MM.1S (cell line): Measurements from ENCODE around the gene CLNK.

ENCODE experiments used
- DNase-seq: peaks from one replicate; pipeline ENCODE4 v3.0.0-alpha.2; 2015
- H2AFZ ChIP-seq: fragments of 300-600 bp; sonication (generic); 2 replicates; pipeline ENCODE4 v1.6.0; 2016; ENCODE audit warnings: antibody characterized with exemption, low read length
- H3F3A ChIP-seq: fragments of 300-600 bp; sonication (generic); 2 replicates; pipeline ENCODE4 v1.6.1; 2016; ENCODE audit warnings: mild to moderate bottlenecking, antibody characterized with exemption, low read length, moderate library complexity, mixed read lengths; ENCODE audit not compliant: insufficient read depth
- H3K27ac ChIP-seq: fragments of 300-600 bp; sonication (generic); 2 replicates; pipeline ENCODE4 v1.5.1; 2016; ENCODE audit warnings: mild to moderate bottlenecking, low read length
- H3K27me3 ChIP-seq: fragments of 300-600 bp; sonication (generic); replicated peaks from 2 replicates; pipeline ENCODE4 v1.6.0; 2016; ENCODE audit warnings: low read length; ENCODE audit not compliant: insufficient read depth
- H3K36me3 ChIP-seq: fragments of 300-600 bp; sonication (generic); replicated peaks from 2 replicates; pipeline ENCODE4 v1.6.1; 2016; ENCODE audit warnings: mild to moderate bottlenecking, low read length, mixed read lengths; ENCODE audit not compliant: insufficient read depth
- H3K4me1 ChIP-seq: fragments of 300-600 bp; sonication (generic); 2 replicates; pipeline ENCODE4 v1.6.1; 2016; ENCODE audit warnings: low read length, mixed read lengths
- H3K4me2 ChIP-seq: fragments of 300-600 bp; sonication (generic); 2 replicates; pipeline ENCODE4 v1.6.0; 2016; ENCODE audit warnings: low read depth, low read length
- H3K4me3 ChIP-seq: fragments of 300-600 bp; sonication (generic); 2 replicates; pipeline ENCODE4 v1.5.1; 2016; ENCODE audit warnings: low read length, mixed read lengths
- H3K79me2 ChIP-seq: fragments of 300-600 bp; sonication (generic); 2 replicates; pipeline ENCODE4 v1.6.1; 2016; ENCODE audit warnings: mixed run types, low read length, mixed read lengths
- H3K9ac ChIP-seq: fragments of 300-600 bp; sonication (generic); 2 replicates; pipeline ENCODE4 v1.6.1; 2016; ENCODE audit warnings: low read length, mixed read lengths
- H3K9me2 ChIP-seq: fragments of 300-600 bp; sonication (generic); replicated peaks from 2 replicates; pipeline ENCODE4 v1.6.1; 2016; ENCODE audit warnings: mild to moderate bottlenecking, low read length, mixed read lengths; ENCODE audit not compliant: insufficient read depth
- H3K9me3 ChIP-seq: fragments of 300-600 bp; sonication (generic); replicated peaks from 2 replicates; pipeline ENCODE4 v1.6.1; 2016; ENCODE audit warnings: mild to moderate bottlenecking, low read length, mixed read lengths; ENCODE audit not compliant: insufficient read depth
- H4K20me1 ChIP-seq: fragments of 300-600 bp; sonication (generic); 2 replicates; pipeline ENCODE4 v1.6.1; 2016; ENCODE audit warnings: mild to moderate bottlenecking, low read length, moderate library complexity, mixed read lengths; ENCODE audit not compliant: insufficient read depth
- CTCF ChIP-seq: fragments of 300-600 bp; sonication (generic); IDR thresholded peaks from 2 replicates; pipeline ENCODE4 v1.5.1; 2016; ENCODE audit warnings: antibody characterized with exemption, low read length, mixed read lengths
- EZH2 ChIP-seq: fragments of 300-600 bp; sonication (generic); optimal IDR thresholded peaks from 2 replicates; pipeline ENCODE3; 2017; ENCODE audit warnings: low read depth, mild to moderate bottlenecking, antibody characterized with exemption, low read length, mixed read lengths
- EZH2phosphoT487 ChIP-seq: fragments of 300-600 bp; sonication (generic); IDR thresholded peaks from 2 replicates; pipeline ENCODE4 v1.6.1; 2018; ENCODE audit warnings: antibody characterized with exemption, low read length

Gene CLNK

DNA sequence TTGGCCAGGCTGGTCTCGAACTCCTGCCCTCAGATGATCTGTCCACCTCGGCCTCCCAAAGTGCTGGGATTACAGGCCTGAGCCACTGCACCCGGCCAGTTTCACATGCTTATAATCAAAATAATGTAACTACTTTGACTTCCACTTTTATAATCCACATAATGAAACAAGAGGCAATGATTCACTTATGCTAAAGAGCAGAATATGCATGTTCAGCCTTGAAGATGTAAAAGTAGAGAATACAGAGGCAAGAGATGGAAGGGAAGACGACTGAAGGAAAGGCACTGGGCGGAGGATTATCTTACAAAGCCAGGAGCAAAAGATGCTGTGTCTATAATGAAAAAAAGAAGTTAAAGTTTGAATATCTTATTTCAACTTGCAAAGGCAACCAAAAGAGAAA is 214.1 kb downstream of the CLNK start:
- Histone ChIP-seq H3K4me1 (no peaks in the 10 kb centered on the region), H3K27ac (no peak overlapping the region), H3K9me3 (no peaks in the 10 kb centered on the region), H3K27me3 (no peaks in the 10 kb centered on the region), H3F3A (no peaks in the 10 kb centered on the region), H3K4me2 (no peak overlapping the region), H3K9me2 (no peaks in the 10 kb centered on the region), H2AFZ (no peak overlapping the region), H3K79me2 (no peaks in the 10 kb centered on the region), H4K20me1 (no peaks in the 10 kb centered on the region), H3K9ac (no peak overlapping the region), H3K36me3 (no peaks in the 10 kb centered on the region), H3K4me3 (no peak overlapping the region)
- DNase-seq, result no peak
- TF ChIP-seq EZH2, result no peak
- no peak for TF ChIP-seq EZH2phosphoT487
- no peak for TF ChIP-seq CTCF

GRCh38 chr4:10466161-10466560 is 218.4 kb downstream of the CLNK start:
- no peaks in the 10 kb centered on the region for H3K79me2 ChIP-seq
- H2AFZ ChIP-seq, result no peak overlapping the region

DNA sequence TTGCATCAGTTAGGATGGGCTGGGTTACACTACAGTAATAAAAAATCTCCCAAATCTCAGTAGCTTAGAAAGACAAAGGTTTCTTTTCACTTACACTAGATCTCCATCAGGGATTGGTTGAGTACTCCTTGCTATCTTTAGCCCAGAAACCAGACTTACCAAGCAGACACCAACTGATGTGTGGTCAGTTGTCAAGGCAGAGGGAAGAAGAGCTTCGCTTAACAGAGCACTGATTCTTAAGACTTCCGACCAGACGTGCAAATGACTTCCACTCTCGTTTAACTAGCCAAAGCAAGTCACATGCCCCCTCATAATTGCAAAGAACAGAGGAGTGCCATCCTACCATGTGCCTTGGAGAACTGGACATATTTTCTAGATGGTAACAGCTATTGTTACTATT is 221.7 kb downstream of the CLNK start:
- TF ChIP-seq CTCF (no peak), EZH2phosphoT487 (no peak), EZH2 (no peak)
- no peaks in the 10 kb centered on the region for H3K9me3 ChIP-seq
- no peaks in the 10 kb centered on the region for H3K79me2 ChIP-seq
- H3K9ac ChIP-seq, result no peak overlapping the region
- H2AFZ ChIP-seq, result no peak overlapping the region
- no peaks in the 10 kb centered on the region for H3K9me2 ChIP-seq
- no peak overlapping the region for H3K27ac ChIP-seq
- no peaks in the 10 kb centered on the region for H3K4me1 ChIP-seq
- H3K4me3 ChIP-seq, result no peak overlapping the region
- H3K4me2 ChIP-seq, result no peak overlapping the region
- no peaks in the 10 kb centered on the region for H4K20me1 ChIP-seq
- H3K27me3 ChIP-seq, result 0 out of 2 replicates have a peak, but pooled peaks cover 5% of the 10 kb centered on the region
- H3F3A ChIP-seq, result no peaks in the 10 kb centered on the region
- no peak for DNase-seq
- no peaks in the 10 kb centered on the region for H3K36me3 ChIP-seq

More at GRCh38 chr4:10466161-10466560, 218.4 kb downstream of the CLNK start:
- Histone ChIP-seq H3K9ac (no peak overlapping the region), H3K27ac (no peak overlapping the region), H3K4me2 (no peak overlapping the region), H3K4me1 (no peaks in the 10 kb centered on the region), H3K36me3 (no peaks in the 10 kb centered on the region), H4K20me1 (no peaks in the 10 kb centered on the region), H3K9me2 (no peaks in the 10 kb centered on the region), H3K27me3 (no peaks in the 10 kb centered on the region), H3K4me3 (no peak overlapping the region), H3K9me3 (no peaks in the 10 kb centered on the region), H3F3A (no peaks in the 10 kb centered on the region)
- DNase-seq, result no peak
- TF ChIP-seq EZH2 (no peak), EZH2phosphoT487 (no peak), CTCF (no peak)
